ENCODE measurements around the gene ZNF112. TPM values are rescaled to one million over a fixed set of nuclear protein-coding genes. Genes with fewer than 3 reads are reported as not detected.
"Not testable (repeated sequence)": the region's sequence is repeated elsewhere in the genome, so short reads cannot be mapped to it uniquely, and the experiment has no call there.

Gene ZNF112
- polyA plus RNA-seq (ENCODE audit: insufficient read depth in 1 of 5, insufficient read length in 5 of 5, low replicate concordance in 1 of 5), result 10 to 100 TPM in 4 of 5 donors, 1 to 10 TPM in 1; 8.4 to 15.1 (median 12.1) TPM
- long read RNA-seq, donor 1, partial matches to known transcripts, result 0 of 3 reads
- long read RNA-seq, donor 1, other reads (novel, unspliced or antisense), result 0 of 3 reads
- long read RNA-seq, donor 2, partial matches to known transcripts, result 0 of 1 reads
- long read RNA-seq, donor 2, other reads (novel, unspliced or antisense), result 0 of 1 reads
- long read RNA-seq, donor 3, partial matches to known transcripts, result 0 of 5 reads
- long read RNA-seq, donor 3, other reads (novel, unspliced or antisense), result 0 of 5 reads
- long read RNA-seq, donor 4, partial matches to known transcripts, result 0 of 1 reads
- long read RNA-seq, donor 4, other reads (novel, unspliced or antisense), result 0 of 1 reads
- long read RNA-seq, donor 5, partial matches to known transcripts, result 0 of 3 reads
- long read RNA-seq, donor 5, other reads (novel, unspliced or antisense), result 0 of 3 reads
- long read RNA-seq, donor 6, partial matches to known transcripts, result 0 of 3 reads
- long read RNA-seq, donor 6, other reads (novel, unspliced or antisense), result 0 of 3 reads
- long read RNA-seq, donor 7, partial matches to known transcripts, result 0 of 2 reads
- long read RNA-seq, donor 7, other reads (novel, unspliced or antisense), result 0 of 2 reads
- long read RNA-seq, donor 8, result 0 reads

DNA sequence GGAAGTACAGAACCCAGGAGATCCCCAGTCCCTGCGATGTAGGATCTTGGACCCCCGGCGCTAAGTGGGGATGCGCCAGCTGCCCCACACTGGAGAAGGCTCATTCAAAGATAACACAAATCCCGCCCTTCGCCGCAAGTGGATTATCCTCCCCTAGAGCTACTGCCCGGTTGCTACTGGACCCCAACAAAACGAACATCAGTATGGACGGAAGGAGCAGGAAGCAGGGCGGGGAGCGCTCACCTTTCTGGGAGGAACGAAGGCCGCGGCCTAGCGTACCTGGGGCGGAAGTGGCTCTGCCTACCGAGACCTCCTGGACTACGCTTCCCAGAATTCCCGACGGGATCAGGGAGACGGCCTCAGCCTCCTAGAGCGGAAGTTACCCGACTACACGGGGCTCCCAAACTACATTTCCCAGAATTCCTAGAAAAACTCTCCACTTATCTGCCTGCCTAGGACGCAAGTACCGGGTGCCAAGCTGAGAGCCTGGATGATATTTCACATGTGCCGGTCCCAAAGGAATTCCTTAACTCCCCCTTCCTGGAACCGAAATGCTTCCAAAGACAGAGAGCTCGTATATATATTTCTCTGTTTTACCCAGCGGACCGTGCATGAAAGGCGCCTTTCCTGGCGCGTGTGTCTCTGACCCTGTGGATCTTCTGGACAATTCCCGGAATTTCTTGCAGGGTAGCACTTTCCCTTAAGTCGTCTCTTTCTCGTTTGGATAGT, at the start of gene ZNF112:
ZNF112 (minus strand) TSS at position 298 of the 729 bp plus-strand sequence. CDS start 16,141 bp downstream, outside the sequence.
- DNase-seq, result peak; percentile 85 to 87

DNA sequence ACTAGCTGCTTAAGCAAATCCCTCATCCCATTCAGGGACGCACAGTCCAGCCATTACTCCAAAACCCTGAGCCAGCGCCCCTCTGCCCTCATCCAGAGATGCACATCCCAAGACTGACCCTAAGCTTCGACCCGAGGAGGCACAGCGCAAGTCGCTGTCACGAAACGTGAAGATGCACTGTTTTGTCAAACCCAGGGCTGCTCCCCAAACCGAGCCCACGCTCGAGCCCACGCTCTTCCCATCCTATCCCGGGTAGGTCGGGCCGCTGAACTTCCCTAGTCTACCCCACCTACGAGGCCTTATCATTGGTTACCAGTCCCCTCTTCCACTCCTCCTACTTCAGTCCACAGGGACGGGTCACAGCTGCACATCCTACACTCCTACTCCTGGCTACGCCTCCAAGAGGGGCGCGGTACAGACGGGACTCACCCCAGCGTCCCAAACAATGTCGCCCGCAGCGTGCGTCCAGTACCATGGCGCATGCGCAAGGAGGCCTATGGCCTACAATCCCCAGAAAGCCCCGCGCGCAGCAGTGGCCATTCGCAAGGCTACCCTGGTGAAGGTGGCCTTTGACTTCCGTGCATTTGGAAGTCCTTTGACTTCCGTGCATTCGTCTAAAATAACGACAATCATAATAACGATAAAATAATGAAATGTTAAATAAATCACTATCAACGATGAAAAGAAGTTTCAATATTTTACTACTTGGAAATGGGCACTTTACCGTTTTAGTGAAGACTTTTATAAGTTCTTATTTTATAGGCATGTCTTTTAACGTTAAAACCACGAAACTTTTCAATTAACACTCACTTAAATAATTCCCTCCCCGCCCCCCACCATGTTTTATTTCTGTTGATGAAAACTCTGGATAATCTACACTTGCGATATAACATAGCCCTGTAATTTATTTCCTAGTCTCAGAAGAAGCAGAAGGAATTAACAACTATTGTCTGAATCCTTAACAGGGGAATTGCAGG, 44.9 kb upstream of the ZNF112 start, which contains the start of gene ZNF285:
ZNF285 (minus strand) TSS at position 470 of the 977 bp plus-strand sequence. CDS start 4,395 bp downstream, outside the sequence.
- peak; percentile 94 to 95 for DNase-seq

DNA sequence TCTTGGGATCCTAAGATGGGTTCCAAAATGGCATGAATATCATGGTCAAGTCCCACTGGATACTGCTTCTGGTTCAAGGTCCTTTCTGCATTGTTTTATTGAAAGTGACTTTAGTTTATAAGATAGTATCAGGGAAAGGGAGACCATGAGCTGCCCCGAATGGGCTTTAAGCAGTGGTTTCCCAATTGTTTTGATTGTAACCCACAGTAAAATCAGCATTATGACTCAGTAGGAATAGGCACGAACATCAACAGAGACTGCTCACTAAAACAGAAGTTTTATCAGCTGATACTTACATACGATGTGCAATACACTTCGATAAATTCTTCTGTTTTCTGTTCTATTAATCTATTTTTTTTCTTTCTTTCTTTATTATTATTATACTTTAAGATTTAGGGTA, 32.8 kb upstream of the ZNF112 start:
- not testable (repeated sequence) for DNase-seq

DNA sequence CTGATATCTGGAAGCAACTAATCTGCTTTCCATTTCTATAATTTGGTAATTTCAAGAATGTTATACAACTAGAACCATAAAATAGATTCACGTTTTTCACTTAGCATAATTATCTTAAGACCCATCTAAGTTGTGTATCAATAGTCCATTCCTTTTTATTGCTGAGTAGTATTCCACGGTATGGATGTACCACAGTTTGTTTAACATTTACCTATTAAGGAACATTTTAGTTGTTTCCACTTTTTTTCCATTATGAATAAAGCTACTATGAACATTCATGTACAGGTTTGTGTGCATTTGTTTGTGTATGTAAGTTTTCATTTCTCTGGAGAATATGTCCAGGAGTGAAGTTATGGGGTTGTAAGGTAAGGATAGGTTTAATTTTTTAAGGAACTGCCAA, 18.3 kb upstream of the ZNF112 start:
- no peak for DNase-seq

DNA sequence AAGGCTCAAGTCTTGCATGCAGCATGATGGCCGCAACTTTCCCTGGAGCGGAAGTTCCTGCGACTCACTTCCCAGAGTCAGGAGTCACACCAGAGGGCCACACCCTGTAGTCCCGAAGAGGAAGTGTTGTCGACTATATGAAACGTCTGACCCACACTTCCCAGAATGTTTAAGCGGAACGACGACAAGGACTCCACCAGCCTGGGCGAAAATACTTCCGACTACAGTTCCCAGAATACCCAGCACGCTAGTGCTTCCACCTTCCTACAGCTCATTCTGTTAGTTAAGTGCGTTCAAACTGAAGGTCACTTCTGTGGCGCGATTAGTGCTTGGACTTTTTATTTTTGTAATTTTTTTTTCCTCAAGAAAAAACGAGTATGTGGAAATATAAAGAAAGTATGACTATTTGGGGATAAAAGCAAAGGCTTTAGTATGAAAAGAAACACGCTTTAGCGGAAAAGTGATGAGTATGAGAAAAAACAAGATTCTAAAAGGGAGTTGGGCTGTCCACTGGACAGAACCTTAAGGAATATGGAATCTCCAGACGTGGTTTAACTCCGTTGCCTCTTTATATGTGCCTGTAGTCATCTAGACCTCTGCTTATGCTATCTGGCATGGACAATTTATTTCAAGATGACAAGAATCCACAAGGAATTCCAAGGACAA, 15.5 kb upstream of the ZNF112 start:
- DNase-seq, result no peak

DNA sequence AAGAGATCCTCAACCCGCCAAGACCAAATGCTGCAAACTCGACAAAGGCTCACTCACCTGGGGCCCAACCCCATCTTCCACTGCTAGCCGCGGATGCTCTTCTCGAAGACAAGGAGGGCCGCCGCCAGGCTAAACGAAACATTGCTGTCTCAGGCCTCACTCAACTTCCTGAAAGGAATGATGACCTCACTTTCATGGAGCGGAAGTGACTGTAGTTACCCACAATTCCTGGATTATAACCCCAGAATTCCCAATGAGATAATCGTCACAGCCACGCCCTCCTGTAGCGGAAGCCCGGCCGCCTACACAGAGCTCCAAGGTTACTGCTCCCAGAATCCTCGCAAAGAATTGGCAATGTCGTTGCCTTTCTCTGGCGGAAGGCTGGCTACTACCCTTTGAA, 10.5 kb upstream of the ZNF112 start:
- no peak for DNase-seq

DNA sequence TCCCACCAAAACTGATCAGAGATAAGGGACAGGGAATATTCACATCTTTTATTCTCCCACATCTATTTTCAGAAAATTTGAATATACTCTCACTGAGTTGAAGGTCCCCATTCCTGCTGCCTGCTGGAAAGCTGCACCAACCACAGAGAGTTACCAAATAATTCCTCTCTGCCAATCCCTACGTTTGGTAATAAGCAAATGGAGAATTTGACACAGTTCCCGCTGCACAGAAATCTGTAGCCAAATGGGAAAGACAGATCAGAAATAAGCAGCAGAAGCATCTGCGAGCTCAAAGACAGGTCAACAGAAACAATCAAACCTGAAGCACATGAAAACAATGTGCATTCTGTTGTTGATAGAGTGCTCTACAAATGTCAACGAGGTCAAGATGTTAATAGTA, 9.9 kb downstream of the ZNF112 start:
- DNase-seq, result no peak

DNA sequence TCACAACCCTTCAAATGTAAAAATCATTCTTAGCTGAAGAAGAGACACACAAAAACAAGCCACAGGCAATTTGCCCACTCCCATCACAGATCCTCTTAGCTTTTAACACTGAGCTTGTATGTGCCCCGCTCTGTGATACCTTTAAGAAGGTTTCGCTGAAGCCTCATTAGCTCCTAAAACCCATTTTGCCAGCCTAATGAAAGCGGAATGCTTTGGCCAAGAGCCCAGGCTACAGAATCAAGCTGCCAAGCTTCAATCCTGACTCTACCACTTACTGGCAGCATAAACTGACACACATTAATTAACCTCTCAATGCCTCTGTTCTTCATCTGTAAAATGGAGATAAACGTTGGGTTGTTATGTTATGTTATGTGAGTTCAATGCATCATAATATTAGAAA, 10.5 kb downstream of the ZNF112 start:
- DNase-seq, result no peak

DNA sequence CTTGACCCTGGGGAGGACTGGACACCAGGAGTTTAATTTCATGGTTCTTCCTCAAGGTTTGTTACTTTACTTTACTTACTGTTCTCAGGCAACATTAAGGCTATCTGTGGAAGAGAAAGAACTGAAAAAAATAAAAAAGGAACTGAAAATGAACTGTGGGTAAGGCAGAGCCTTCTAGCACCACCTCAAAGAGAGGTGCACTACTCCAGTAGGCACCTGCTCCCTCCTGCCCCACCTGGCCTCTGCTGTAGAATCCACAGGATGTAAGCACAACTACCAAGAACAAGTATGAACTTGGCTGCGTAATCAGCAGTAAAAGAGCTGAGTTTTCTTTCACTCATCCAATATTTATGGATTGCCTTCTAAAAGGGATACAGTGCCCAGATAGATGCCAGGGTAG, 12.2 kb downstream of the ZNF112 start:
- DNase-seq, result no peak

DNA sequence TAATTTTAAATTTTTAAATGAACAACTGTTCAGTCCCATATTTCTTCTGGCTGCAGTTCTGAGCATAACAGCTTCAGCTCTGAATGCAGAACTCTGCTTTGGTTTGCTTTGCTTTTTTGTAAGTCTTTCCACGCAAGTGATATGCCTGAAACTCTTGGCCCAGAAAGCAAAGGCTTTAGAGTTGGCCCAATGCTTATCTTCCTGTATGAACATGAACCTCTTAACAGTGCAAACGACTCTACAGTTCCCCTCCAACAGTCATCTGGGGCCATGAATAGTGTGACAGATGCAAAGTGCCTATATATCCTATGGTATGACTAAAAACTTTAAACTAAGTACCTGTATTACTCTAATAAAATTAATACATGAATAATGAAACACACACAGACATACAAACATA, 14.7 kb downstream of the ZNF112 start:
- no peak for DNase-seq

DNA sequence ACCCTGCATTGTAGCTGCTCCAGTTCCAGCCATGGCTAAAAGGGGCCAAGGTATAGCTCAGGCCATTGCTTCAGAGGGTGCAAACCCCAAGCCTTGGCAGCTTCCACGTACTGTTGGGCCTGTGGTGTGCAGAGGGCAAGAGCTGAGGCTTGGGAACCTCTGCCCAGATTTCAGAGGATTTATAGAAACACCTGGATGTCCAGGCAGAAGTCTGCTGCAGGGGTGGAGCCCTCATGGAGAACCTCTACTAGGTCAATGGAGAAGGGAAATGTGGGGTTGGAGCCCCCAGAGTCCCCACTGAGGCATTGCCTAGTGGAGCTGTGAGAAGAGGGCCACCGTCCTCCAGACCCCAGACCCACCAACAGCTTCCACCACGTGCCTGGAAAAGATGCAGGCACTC, 21.8 kb downstream of the ZNF112 start:
- not testable (repeated sequence) for DNase-seq

DNA sequence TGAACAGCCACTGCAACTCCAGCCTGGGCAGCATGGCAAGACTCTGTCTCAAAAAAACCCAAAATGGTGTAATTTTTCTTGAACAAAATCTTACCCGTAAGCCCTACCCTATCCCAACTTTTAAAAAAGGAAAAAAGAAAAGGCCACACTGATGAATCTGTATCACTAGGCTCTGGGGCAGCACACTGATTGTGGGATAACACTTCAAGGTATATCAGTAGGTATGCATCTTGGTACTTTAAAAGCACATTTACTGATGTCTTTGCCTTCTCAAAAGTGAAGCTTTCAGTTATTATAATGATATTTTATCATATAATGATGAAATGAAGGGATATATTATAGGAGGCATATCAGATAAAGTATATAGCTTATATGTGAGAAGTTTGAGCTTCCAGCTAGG, 24.3 kb downstream of the ZNF112 start:
- DNase-seq, result no peak

DNA sequence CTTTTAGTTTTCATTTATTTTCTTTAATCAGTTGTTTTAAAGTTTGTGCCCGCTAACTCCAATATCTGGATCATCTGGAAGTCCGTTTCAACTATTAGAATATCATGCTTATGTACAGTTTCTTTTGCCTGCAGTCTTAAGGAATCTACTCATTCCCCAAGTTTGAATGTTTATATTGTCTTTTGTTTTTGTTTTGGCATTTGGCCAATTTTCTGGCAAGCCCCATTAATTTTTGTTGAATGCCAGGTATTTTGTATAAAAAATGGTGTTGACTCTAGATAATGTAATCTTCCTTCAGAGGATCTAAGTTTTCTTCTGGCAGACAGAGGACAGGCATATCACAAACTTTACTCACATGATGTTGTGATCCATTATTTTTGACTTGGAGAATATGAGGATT, 40.6 kb downstream of the ZNF112 start:
- no peak for DNase-seq

DNA sequence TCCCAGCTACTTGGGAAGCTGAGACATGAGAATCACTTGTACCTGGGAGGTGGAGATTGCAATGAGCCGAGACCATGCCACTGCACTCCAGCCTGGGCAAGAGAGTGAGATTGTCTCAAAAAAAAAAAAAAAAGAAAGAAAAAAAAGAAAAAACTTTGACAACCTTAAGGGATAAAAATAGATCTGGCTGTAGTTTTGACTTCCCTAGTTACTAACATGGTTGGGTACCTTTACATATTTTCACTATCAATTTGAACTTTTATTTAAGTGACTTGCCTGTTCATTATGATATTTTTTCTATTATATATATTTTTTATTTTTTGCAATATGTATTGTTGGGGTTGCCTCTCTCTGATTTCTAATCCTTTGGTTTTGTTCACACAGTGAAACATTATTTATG, 43.2 kb downstream of the ZNF112 start:
- no peak for DNase-seq

DNA sequence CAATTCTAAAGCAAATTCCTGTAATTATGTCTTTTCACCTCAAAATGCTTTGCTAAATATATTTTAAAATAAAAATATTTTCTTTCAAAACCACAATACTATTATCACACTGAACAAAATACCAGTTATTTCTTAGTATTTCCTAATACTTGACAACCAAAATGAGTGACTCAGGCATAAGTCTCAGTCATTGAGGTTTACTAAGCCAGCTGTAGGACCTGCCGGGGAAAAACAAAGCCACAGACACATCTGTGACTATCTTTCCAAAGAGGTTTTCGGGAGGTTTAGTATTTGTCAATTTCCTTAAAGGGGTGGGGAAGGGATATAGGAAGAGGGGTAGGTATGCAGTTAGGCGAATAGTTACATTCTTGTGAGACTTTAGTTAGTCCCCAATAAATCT, 48.5 kb downstream of the ZNF112 start:
- DNase-seq, result no peak

DNA sequence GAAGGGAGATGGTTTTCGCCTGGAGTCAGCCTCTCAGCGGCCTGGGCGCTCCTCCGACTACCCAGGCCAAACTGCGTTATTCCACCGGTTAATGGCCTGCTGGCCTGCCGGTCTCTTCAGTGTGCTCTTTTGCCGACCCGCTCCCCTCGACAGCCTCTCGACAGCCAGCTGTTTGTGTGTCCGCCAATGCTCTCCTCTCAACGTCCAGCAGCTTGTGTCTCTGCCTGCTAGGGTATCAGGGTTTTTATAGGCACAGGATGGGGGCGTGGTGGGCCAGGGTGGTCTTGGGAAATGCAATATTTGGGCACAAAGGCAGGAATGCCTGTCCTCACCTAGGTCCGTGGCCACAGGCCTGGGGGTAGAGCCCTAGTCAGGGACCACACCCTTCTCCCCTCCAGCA, 50.2 kb downstream of the ZNF112 start:
- DNase-seq, result no peak

DNA sequence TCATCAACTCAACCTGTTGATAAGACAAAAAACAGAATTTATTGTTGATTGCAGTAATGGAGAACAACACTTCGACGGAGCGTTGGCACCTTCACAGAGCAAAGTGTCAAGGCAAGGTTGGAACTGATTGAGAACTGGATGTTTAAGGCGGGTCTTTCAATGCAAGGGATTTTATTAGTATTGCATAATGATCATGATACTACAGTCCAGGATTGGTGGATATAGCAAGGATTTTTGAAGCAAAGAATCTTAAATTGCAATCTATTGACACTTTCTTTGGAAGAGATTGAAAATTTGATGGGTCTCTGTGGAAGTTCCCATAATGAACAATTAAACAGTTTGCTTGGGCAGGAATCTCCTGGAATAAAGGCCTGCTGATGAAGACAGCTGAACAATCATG, 51.0 kb downstream of the ZNF112 start:
- DNase-seq, result no peak

DNA sequence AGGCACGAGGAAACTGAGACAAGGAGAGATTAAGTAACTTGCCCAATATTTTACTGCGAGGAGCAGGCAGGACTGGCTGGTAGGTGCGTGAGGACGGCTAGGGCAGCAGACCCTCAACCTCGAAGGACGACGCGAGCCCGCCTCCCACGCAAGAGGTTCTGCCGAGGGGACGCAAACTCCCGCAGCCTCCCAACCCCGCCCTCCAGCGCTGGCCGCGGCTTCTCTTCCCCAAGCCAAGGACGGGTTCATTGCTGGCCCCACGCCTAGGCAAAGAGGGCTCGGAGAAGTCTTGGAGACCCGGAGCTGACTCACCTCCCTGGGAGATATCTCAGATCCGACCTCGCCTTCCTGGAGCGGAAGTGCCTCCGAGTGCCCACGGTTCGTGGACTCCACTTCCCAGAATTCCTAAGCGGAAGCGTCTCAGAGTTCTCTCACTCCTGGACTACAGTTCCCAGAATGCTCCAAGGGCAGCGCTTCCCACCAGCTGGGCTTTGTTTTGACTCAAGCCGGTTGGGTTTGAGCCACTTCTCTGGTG, 51.8 kb downstream of the ZNF112 start, which contains the start of gene ZNF235:
ZNF235 (minus strand) TSS at position 367 of the 535 bp plus-strand sequence. CDS start 1,621 bp downstream, outside the sequence.
- DNase-seq, result peak; percentile 88 to 92

DNA sequence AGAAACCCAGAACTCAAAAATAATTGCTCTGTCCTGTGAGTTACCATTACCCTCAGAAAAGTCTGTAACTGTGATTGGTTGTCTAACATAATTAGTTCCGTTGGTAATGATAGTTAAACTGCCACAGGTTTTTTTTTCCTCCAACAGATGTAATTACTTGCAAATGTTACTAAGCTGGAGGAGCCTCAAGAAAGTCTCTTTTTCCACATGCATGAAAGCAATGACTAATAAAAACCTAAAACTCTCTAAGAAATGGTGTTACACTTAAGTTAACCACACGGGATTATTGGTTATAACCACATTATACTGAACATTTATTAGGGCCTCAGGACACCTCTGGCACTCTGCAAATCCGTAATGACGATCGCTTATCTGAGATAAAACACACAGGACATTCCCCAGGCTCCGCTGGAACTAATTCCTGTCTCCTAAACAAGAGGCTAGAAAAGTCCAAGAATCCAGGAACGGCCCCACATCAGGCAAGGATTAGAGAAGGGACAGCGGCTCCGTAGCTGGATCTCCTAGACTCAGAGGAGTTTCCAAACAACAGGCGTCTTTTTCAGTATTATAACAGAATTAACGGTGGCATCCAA, 52.4 kb downstream of the ZNF112 start:
- peak in 1 of 2 donors; percentile 10 for DNase-seq

DNA sequence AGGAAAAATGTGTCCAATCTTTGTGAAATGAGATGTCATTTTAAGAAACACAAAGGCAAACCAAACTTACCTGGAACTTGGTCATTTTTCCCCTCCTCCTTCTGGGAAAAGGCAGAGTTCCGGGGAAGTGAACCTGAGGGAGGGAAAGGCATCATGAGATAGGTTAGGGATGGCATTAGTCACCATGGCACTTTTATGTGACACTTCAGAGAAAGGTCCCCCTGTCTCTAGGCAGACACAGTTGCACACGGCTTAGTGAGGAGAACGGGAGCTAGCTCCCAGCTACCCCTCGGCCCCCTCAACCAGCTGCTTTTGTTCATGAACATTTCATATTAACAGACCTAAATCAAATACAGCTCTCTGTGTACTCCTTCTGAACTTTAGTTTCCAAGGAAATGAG, 53.2 kb downstream of the ZNF112 start:
- no peak for DNase-seq
